SH-SY5Y (cell line): ENCODE measurements around the gene IFI27.

Experiments used
- GATA2 ChIP-seq: IDR thresholded peaks from 2 replicates; pipeline ENCODE4 v1.6.1; 2011; ENCODE audit warnings: mild to moderate bottlenecking, low read depth, low read length
- GATA3 ChIP-seq: IDR thresholded peaks from 2 replicates; pipeline ENCODE4 v1.6.1; 2011; ENCODE audit warnings: low read depth, mild to moderate bottlenecking, low read length, moderate library complexity

IFI27 gene

DNA sequence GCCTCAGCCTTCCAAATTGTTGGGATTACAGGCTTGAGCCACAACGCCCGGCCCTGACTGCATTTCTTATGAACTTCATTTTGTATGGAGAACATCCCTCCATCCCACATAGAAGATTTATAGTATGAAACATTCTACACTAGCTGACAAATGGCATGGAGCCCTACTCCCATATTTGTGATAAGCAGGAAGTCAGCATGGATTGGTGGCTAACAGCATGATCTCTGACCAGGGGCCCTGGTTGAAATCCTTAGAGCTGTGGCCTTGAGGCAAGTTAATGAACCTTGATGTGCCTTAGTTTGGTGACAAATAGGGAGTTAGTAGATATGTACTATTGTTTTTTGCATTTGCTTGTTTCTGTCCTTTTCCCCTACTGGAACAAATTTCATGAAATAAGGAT lies 17.1 kb upstream of the IFI27 start:
- no peak for TF ChIP-seq GATA3
- no peak for TF ChIP-seq GATA2

- TF ChIP-seq GATA2, result no peak
- no peak for TF ChIP-seq GATA3
Measured at GRCh38 chr14:94097091-94097490, 13.4 kb upstream of the IFI27 start.

DNA sequence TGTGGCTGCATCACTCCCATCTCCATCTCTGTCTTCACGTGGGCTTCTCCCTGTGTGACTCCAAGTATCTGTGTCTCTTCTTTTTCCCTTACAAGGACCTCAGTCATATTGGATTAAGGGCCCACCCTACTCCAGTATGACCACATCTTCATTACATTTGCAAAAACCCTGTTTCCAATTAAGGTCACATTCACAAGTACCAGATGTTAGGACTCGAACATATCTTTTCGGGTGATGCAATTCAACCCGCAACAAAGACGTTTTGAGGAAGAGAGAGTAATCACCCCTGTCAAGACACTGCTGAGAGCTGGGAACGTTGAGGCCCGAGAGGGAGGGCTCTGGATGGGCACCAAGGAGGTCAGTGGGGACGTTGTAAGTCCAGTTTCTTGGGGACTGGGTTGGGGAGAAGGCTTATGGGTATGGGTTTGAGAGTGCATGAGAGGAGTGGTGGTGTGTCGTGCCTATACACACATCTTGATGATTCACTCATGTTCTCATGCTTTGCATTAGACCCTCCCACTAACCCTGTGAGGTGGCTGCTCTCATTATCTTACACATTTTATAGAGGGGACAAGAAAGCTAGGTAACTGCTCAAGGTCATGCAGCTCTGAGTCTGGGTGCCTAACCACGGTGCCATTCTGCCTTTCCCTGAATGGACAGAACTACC lies 12.1 kb upstream of the IFI27 start:
- no peak for TF ChIP-seq GATA3
- no peak for TF ChIP-seq GATA2

GRCh38 chr14:94099006-94099405 lies 11.5 kb upstream of the IFI27 start:
- TF ChIP-seq GATA3, result no peak
- TF ChIP-seq GATA2, result no peak

DNA sequence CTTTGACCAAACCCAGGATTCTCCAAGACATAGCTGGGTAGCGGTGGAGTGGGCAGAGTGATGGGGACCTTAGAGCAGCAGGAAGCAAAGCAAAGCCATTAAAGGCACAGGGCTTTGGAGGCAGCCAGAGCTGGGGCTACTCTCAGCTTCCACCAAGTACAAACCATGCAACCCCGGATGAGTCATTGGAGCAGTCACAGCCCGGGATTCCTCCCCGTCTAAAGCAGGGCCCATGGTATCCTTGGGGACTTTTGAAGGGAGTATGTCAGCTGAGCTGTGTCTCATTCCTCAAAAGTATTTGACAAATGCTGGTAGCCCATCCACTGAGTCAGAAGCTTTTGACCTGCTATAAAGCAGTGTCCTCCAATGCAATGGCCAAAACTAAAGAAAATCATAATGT lies 9.7 kb upstream of the IFI27 start:
- TF ChIP-seq GATA2 (no peak), GATA3 (no peak)

DNA sequence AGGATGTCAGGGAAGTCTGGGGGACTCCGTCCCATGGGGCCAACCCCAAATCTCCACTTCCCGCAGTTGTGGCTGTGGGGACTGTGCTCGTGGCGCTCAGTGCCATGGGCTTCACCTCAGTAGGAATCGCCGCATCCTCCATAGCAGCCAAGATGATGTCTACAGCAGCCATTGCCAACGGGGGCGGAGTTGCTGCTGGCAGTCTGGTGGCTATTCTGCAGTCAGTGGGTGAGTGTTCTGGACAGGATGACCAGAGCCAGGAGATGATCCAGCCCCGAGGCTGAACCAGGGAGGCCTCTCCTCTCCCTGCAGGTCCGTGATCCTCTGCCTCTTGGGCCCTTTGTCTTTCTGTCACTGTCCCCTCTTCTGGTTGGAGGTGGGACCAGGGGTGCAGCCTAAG lies 8.8 kb upstream of the IFI27 start:
- no peak for TF ChIP-seq GATA2
- no peak for TF ChIP-seq GATA3

DNA sequence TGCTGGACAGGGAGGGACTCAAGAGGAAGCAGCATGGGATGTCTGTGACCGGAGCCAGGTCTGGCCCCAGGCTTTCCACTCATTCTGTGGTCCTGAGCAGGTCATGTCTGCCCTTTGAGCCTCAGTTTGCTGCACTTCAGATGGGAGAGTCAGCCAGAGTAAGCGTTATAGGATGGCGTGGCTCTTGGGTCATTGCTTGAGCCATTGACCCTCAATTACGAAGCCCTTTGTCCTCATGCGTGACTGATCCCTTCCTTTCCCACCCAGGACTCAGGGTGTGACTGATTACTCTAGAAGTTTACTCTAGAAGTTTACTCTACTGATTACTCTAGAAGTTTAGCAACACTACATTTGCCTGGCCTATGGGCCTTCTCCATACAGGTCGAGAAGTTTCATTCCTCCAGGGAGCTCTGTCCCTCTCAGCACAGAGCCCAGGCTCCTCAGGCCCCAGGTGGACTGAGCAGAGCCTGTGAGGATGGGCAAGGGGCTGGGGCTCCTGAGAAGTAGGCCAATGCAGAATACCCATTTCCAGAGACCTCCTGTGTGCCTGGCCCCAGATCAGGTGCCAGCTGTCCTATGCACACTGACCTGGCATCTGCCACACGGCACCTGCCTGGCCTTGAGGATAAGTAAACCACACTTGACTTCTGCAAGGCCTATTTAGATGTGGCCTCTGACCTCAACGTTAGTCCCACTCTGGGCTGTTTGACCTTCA lies 7.6 kb upstream of the IFI27 start:
- TF ChIP-seq GATA2 (no peak), GATA3 (no peak)

DNA sequence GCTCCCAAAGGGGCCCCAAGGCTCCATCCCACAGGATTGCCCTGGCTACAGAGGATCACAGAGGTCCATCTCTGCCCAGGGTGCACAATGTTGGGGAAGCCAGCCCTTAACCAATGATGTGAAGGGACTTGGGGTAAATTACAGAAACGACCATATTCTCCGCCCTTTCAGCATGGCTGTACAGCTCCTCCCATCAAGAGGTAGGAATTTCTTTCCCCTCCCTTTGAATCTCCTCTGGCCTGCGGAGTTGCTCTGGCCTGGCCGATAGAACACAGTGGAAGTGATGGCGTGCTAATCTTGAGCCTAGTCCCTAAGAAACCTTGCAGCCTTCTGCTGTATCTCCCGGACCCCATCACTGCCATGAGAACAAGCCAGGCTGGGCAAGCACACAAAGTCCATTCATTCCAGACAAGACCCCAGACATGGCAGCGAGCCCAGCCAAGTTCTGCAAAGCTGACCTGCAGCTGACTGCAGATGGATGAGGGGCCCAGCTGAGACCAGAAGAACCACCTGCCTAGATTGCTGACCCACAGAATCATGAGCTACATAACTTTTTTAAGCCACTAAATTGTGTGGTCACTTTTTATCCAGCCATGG lies 6.9 kb upstream of the IFI27 start:
- TF ChIP-seq GATA2 (no peak), GATA3 (no peak)

DNA sequence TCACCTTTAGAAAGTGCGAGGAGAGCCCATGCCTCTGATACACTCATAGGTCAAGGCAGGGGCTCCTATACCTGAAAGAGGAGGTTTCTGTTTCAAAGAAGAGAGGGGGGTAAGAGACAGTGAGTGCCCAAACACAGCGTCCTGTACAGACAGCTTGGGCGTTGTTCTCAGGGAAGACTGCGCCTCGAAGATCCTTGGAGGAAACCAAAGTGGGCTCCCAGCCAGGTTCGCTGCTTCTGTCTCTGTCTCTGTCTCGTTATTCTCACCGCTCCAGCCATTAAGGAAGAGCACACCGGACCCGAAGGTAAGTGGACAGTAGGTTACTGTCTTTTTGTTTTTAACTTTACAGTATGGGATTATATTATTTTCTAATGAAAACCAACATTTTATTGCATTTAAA lies 5.8 kb upstream of the IFI27 start:
- TF ChIP-seq GATA2, result no peak
- TF ChIP-seq GATA3, result no peak

DNA sequence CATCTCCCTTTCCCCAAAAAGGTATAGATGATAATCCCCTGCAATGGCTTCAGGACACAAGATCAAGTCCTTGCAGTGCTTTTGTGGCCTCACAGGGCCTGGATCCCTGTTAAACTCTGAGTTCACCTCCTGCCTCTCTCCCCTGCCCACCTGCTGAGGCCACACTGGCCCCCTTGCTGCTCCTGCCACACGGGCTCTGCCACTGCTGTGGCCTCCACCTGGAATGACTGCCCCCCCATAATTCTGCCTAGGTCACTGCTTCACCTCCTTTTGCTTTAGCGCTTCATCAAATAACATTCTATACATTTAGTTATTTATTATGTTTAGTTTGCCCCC lies 653 bp upstream of the IFI27 start:
- TF ChIP-seq GATA2 (no peak), GATA3 (no peak)

GRCh38 chr14:94111276-94112095 lies 950 bp downstream of the IFI27 start:
- TF ChIP-seq GATA3 (no peak), GATA2 (no peak)

- TF ChIP-seq GATA2 (no peak), GATA3 (no peak)
Measured at GRCh38 chr14:94112513-94113063, 2.1 kb downstream of the IFI27 start.

DNA sequence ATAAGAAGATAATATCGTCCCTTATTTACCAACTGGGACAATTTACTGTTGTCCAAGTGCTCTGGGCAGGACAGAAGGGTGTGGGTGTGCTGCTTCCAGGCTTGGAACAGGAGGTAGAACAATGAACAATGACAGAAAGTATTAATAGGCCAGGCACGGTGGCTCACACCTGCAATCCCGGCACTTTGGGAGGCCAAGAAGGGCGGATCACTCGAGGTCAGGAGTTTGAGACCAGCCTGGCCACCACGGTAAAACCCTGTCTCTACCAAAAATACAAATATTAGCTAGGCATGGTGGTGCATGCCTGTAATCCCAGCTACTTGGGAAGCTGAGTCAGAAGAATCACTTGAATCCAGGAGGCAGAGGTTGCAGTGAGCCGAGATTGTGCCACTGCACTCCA lies 2.5 kb downstream of the IFI27 start:
- TF ChIP-seq GATA3 (no peak), GATA2 (no peak)

GRCh38 chr14:94113490-94113889 lies 3.0 kb downstream of the IFI27 start:
- no peak for TF ChIP-seq GATA3
- no peak for TF ChIP-seq GATA2
